SHP77 treated with DMSO at 0.1 percent for 48 hours (cell line): Measurements from ENCODE around the gene AGRN.
"Not testable (repeated sequence)": the region's sequence is repeated elsewhere in the genome, so short reads cannot be mapped to it uniquely, and the experiment has no call there.

Experiments
- DNase-seq: peaks from one replicate; lab custom pipeline; 2025; lab: John Stamatoyannopoulos, UW

The AGRN gene

DNA sequence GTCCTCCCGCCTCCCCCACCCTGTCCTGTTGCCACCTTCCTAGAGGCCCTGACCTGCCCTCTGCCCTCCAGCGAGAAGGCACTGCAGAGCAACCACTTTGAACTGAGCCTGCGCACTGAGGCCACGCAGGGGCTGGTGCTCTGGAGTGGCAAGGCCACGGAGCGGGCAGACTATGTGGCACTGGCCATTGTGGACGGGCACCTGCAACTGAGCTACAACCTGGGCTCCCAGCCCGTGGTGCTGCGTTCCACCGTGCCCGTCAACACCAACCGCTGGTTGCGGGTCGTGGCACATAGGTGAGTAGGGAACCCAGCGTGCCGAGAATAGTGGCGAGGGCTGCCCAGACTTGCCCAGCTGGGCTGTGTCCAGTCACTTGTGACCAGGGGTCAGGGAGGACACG lies 33.8 kb downstream of the AGRN start:
- DNase-seq, result no peak

DNA sequence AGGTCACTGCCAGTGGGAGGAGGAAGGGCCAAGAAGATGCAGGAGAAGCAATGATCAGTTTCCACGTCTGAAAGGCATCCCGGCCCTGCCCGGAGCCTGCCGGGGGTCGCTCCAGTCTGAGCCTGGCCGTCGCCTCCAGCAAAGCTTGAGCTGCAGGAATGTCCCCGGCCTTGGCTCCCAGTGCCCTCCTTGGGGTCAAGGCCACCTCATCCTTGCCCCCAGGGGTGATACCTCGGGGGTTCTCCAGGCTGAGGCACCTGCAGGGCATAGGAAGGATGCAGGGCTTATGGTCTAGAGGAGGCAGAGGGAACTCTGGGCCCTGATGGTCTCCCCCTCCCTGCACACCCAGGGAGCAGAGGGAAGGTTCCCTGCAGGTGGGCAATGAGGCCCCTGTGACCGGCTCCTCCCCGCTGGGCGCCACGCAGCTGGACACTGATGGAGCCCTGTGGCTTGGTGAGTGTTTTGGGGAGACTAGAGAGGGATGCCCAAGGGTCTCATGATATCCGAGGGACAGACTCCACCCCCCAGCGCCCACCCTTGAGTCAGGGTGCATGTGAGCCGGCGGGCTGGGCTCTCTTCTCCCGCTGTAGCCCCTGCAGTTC lies 34.3 kb downstream of the AGRN start:
- no peak for DNase-seq

DNA sequence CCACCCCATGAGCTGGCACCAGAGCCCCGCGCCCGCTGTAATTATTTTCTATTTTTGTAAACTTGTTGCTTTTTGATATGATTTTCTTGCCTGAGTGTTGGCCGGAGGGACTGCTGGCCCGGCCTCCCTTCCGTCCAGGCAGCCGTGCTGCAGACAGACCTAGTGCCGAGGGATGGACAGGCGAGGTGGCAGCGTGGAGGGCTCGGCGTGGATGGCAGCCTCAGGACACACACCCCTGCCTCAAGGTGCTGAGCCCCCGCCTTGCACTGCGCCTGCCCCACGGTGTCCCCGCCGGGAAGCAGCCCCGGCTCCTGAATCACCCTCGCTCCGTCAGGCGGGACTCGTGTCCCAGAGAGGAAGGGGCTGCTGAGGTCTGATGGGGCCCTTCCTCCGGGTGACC lies 35.1 kb downstream of the AGRN start:
- no peak for DNase-seq

DNA sequence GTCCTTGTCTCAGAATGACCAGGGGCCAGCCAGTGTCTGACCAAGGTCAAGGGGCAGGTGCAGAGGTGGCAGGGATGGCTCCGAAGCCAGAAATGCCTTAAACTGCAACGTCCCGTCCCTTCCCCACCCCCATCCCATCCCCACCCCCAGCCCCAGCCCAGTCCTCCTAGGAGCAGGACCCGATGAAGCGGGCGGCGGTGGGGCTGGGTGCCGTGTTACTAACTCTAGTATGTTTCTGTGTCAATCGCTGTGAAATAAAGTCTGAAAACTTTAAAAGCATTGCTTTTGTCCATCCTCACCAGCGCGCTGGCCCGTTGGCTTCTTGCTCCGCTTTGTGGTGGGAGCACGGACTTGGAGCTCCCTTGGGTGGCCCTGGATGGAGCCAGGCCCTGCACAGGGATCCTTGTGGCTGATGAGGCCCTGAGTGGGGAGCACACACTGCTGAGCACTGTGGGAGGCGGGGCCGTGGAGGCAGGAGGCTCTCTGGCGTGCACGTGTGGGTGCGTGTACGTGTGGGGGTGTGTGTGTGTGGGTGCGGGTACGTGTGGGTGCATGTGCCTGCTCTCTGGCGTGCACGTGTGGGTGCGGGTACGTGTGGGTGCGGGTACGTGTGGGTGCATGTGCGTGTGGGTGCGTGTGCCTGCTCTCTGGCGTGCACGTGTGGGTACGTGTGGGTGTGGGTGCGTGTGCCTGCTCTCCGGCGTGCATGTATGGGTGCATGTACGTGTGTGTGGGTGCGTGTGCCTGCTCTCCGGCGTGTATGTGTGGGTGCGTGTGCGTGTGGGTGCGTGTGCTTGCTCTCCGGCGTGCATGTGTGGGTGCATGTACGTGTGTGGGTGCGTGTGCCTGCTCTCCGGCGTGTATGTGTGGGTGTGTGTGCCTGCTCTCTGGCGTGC lies 36.2 kb downstream of the AGRN start:
- DNase-seq, result no peak

DNA sequence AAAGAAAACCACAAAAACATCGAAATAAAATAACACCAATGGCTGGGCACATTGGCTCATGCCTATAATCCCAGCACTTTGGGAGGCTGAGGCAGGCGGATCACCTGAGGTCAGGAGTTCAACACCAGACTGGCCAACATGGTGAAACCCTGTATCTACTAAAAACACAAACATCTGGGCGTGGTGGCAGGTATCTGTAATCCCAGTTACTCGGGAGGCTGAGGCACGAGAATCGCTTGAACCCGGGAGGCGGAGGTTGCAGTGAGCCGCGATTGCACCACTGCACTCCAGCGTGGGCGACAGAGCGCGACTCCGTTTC lies 37.8 kb downstream of the AGRN start:
- DNase-seq, result not testable (repeated sequence)

DNA sequence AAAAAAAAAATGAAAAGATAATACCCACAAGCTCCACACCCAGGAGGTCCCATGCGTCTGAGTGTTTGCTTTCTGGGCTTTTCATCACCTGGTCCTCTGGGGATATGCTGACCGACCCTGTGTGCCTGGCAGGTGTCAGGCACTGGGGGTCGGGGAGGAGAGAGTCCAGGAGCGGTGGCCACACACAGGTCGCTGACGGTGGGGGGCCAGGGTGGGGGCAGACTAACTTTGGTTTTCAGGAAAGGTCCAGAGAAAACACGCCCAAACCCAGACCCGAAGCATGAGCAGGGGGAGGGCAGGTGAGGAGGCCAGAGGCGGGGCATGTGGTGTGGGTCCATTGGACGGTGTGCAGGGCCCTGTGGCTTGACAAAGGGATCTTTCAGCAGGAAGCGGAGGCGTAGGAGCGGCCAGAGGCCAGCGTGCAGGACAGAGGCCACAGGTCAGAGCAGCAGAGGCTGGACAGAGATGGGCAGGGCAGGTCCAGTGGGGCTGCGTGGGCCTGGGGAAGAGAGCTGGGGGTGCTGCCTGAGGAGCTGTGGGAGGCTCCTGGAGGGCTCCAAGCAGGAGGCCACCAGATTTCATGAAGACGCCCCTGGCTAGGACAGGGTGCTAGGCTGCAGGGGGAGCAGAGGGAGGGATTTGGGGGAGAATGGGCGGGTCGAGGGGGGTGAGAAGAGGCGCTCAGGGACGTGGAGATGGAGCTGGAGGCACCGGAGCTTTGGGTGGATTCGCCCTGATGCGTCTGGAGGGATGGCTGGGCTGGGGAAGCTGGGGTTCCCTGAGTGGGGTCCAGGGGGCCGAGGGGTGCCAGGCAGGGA lies 38.4 kb downstream of the AGRN start:
- DNase-seq, result no peak

DNA sequence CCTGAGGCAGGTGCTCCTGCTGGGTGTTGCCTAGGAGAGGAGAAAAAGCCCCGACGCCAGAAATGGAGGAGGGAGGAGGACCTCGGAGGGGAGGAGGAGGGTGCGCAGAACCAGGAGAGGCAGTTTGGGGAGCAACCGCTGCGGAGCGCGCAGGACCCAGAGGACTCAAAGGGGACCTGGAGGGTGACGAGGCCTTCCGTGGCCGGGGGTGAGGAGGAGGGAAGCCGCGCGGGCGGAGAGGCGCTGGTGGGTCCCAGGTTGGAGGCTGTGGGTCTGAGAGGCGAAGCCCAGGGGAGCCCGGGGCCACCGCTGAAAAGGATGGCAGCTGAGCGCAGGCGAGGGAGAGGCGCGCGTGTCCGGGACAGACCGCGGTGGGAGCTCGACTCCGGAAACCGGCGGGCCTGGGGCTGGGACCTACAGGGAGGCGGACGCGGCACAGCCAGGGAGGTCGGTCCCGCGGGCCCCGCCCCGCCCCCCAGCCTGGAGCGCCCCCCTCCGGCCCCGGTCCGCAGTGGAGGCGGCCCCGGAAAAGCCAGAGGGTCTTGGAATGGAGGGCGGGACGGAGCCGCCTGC lies 39.1 kb downstream of the AGRN start:
- no peak for DNase-seq

DNA sequence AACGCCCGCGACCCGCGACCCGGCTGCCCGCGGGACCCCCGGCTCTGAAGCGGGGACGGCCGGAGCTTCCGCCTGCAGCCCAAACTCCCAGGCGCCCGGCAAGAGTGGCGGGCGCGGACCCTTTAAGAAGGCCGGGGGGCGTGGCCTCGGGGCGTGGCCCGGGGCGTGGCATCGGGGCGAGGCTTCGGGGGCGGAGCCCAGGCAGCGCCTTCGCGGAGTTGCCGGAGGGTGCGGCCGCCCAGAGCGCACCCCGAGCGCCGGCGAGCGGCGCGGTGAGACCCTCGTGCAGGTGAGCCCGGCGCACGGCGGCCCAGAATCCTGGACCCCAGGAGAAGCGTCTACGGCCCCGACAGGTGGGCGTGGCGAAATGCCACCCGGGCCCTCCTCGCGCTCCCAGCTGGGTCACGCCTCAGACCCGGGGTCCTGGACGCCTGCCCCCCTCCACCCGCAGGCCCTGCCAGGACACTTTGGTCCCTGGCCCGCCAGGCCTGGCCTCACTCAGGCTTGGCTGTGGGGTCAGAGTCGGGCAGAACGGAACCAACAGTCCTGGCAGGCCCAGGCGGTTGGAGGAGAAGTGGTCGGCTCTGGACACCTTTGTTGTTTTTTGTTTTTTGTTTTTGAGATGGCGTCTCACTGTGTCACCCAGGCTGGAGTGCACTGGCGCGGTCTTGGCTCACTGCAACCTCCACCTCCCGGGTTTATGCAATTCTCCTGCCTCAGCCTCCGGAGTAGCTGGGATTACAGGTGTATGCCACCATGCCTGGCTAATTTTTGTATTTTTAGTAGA lies 39.8 kb downstream of the AGRN start:
- DNase-seq, result no peak

DNA sequence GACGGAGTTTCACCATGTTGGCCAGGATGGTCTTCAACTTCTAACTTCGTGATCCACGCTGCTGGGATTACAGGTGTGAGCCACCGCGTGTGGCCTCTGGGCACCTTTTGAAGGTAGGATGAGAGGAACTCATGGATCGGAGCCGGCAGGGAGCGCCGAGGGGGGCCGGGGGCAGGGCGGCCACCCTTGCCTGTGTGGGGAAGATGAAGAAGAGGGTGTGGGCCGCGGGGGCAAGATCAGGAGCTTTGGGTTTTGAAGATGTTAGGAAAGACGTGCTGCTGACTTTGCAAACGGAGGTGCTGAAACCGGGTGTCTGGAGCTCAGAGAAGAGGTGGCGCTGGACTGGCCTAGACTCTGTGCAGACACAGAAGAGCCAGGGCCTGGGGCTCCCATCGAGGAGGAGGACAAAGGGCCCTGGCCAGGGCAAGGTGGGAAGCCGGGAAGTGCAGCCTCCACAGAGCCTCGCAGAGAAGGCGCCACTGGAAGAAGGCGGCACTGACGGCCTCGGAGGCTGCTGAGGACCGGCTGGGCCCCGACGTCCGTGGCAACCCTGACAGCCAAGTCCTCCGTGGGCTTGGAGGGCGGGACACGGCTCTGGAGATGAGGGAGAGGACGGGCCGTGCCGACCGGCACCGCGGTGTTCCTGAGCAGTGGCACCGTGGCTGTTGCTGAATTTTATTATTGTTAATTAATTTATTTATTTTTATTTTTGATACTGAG lies 40.5 kb downstream of the AGRN start:
- no peak for DNase-seq

DNA sequence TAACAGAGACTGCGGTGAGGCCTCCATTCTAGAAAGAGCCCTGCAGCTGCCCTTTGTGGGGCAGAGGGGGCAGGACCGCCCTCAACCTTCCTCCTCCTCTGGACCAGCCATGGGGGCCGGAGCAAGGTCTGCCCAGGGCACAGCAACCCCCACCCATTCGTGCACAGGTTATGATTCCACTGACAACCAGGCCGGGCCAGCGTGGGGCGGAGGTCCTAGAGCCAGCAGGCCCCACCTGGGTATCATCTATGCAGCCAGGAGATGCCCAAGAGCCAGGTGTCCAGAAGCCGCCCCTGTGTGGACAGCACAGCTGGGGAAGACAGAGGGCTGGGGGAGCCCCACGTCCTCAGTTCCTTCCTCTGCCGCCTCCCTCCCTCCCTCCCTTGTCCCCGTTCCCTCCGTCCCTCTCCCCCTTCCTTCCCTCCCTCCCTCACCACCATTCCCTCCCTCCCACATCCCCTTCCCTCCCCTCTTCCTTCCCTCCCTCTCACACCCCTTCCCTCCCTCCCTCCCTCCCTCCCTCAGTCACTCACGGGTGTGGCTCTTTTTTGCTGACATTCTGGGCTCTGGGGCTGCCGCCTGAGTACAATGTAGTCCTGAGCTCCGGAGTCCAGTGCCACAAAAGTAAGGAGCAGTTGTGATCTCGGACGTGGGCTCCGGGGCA lies 41.9 kb downstream of the AGRN start:
- no peak for DNase-seq

DNA sequence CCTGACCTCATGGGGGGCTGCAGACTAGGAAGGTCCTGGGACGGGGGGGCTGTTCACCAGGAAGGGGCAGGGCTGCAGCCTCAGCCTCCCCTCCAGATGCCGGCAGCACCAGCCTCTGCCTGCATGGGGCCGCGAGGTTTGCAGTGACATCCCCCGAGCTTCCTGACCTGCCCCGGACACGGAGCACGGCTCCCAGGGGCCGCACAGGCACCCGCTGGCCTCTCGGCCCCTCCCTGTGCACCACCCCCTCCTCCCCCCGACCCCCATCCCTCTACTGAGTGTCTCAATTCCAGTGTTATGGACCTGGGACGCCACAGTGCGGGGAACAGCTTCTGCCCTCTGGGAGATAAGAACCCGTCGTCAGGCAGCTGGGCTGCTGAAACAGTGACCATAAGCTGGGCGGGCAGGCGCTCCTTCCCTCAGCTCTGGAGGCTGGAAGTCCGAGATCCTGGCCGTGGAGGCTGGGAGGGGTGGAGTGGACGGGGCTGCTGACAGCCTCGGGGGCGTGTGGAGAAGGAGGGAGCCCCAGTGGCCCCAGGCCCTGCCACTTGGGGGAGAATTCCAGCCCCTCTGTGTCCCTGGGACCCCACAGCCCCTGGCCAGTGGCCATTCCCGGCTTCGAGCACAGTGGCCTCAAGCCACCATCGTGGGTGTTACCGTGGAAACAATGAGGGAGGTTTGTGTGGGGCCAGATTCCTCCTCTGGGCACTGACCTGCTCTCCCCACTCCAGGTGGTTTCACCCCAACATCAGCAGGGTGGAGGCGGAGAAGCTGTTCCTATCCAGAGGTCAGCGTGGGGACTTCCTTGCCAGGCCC lies 42.6 kb downstream of the AGRN start:
- no peak for DNase-seq

DNA sequence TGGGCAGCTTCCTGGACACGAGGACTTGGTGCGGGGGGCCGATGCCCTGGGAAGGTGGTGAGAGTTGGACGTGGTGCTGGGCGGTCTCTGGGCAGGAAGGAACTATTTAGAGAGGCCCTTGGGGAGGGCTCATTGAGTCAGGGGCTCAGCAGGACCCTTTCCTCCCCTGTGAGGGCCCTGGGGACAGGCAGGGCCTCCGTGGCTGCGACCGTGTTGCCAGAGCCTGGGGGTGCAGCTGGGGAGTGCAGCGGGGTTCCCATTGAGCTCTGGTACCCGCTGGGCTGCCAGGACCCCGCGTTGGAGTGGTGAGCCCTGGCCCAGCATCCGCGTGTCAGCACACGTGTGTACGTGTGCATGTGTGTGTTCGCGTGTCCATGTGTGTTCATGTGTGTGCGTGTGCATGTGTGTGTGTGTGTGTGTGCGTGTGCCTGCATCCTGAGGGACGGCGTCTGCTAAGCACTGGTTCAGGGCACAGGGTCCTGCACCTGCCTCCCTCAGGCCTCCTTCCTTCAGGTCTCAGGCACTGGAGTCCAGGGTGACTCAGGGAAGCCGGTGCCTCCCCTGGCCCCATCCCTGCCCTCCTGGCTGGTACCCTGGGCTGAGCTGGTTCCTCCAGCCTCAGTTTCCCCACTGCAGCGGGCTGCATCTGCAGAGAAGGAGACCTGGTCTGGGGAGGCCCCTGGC lies 43.5 kb downstream of the AGRN start:
- DNase-seq, result no peak

DNA sequence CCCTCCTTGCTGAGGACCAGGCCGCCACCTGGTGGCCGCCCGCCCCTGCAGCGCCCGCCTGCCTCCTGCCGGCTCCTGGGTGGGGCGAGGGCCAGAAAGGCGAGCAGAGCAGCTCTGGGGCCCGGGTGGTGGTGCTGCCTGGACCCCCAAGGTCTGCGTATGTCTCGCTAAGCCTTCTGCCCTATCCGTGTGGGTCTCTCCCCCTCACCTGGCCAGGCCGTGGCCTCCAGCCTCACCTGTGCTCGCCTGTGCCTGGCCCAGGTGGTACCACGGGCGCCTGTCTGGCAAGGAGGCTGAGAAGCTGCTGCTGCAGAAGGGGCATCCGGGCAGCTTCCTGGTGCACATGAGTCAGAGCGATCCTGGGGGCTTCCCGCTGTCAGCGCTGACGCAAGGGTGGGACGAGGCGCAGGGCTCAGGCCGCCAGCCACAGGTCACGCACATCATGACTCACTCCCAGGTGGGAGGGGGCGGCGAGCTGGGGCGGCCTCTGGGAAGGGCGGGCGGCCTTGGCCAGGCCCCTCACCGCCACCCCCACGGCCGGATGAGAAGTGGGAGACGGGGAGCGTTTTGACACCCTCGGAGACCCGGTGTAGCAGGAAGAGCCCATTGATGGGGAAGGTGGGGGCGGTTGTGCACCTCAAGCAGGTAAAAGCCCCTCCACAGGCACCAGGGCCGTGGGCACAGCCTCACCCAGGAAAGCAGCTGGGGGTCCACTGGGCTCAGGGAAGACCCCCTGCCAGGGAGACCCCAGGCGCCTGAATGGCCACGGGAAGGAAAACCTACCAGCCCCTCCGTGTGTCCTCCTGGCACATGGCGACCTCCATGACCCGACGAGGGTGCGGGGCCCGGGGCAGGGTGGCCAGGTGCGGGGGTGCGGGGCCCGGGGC lies 44.3 kb downstream of the AGRN start:
- DNase-seq, result no peak

DNA sequence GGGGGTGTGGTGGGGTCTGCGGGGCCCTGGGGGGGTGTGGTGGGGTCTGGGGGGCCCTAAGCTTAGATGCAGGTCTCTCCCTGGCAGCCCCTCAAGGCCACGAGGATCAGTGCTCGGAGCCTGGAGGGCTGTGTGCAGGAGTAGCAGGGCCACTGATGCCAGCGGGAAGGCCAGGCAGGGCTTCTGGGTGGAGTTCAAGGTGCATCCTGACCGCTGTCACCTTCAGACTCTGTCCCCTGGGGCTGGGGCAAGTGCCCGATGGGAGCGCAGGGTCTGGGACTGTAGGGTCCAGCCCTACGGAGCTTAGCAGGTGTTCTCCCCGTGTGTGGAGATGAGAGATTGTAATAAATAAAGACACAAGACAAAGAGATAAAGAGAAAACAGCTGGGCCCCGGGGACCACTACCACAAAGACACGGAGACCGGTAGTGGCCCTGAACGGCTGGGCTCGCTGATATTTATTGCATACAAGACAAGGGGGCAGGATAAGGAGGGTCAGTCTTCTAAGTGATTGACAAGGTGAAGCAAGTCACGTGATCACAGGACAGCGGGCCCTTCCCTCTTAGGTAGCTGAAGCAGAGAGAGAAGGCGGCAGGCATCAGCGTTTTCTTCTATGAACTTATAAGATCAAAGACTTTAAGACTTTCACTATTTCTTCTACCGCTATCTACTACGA lies 45.5 kb downstream of the AGRN start:
- DNase-seq, result no peak

DNA sequence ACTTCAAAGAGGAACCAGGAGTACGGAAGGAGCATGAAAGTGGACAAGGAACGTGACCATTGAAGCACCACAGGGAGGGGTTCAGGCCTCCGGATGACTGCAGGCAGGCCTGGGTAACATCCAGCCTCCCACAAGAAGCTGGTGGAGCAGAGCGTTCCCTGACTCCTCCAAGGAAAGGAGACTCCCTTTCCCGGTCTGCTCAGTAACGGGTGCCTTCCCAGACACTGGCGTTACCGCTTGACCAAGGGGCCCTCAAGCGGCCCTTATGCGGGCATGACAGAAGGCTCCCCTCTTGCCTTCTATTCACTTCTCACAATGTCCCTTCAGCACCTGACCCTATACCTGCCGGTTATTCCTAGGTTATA lies 46.0 kb downstream of the AGRN start:
- DNase-seq, result not testable (repeated sequence)

DNA sequence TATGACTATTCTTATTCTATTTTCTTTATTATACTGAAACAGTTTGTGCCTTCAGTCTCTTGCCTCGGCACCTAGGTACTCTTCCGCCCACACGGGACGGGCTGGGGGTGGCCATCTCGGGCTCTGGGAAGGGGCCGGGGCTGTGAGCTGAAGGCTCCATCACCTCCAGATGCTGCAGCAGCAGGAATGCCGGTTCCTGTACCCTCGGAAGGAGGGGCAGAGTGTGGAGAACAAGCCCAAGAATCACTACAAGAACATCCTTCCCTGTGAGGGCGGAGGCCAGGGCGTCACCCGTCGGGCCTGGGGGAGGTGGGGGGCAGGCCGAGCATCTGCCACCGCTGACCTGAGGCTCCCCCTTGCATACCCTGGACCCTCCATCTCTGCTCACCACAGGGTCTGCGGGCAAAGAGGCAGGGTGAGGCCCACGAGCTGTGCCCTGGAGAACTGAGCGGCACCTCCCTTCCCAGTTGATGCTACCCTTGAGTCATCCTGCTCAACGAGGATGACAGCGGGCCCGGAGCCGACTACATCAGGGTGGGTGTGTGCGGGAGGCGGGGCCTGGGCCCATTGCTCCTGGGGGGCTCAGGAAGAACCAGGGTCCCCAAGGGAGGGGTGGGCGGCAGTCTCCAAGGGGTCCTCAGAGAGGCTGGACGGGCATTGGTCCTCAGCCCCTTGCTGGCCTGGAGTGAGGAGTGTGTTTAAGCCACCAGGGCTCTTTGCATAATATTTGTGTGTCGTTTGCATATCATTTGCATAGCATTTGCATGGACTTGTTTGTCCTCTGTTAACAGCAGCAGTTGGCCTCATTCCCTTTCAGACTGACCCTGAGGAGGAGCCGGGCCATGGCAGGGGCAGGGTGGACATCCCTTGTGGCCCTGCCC lies 46.7 kb downstream of the AGRN start:
- DNase-seq, result no peak
